SU-DHL-6 (cell line): ENCODE results near the gene NPHS1.

Source experiments
- H2AFZ ChIP-seq: fragments of 200-600 bp; sonication (generic); 2 replicates; pipeline ENCODE4 v1.6.1; 2014; ENCODE audit warnings: low read depth, mild to moderate bottlenecking, moderate library complexity, mixed read lengths, antibody characterized with exemption, low read length; ENCODE audit not compliant: severe bottlenecking
- H3F3A ChIP-seq: fragments of 200-600 bp; shearing (Covaris generic); 2 replicates; pipeline ENCODE4 v1.6.0; 2016; ENCODE audit warnings: antibody characterized with exemption, mild to moderate bottlenecking; ENCODE audit not compliant: insufficient read depth
- H3K27ac ChIP-seq: fragments of 200-600 bp; sonication (generic); 2 replicates; pipeline ENCODE4 v1.5.1; 2016; ENCODE audit warnings: low read depth, mild to moderate bottlenecking, low read length, moderate library complexity, mixed read lengths
- H3K27me3 ChIP-seq: fragments of 200-600 bp; sonication (generic), shearing (Covaris generic); 2 replicates; pipeline ENCODE4 v1.6.0; 2014; ENCODE audit warnings: mild to moderate bottlenecking, low read length
- H3K36me3 ChIP-seq: fragments of 200-600 bp; sonication (generic); 2 replicates; pipeline ENCODE4 v1.6.1; 2014; ENCODE audit warnings: mild to moderate bottlenecking, low read length, mixed read lengths
- H3K4me2 ChIP-seq: fragments of 300-600, 200-600 bp; shearing (Covaris generic), sonication (generic); 2 replicates; pipeline ENCODE4 v1.6.0; 2014; ENCODE audit warnings: low read length, low read depth, mild to moderate bottlenecking; ENCODE audit not compliant: poor library complexity, severe bottlenecking
- H3K4me3 ChIP-seq: fragments of 200-600 bp; sonication (generic); 2 replicates; pipeline ENCODE4 v1.5.1; 2014; ENCODE audit warnings: antibody characterized with exemption, low read length, mild to moderate bottlenecking, mixed read lengths; ENCODE audit not compliant: insufficient read depth, poor library complexity, severe bottlenecking
- H3K79me2 ChIP-seq: fragments of 200-600 bp; sonication (generic); 2 replicates; pipeline ENCODE4 v1.6.1; 2014; ENCODE audit warnings: mild to moderate bottlenecking, low read length, moderate library complexity; ENCODE audit not compliant: insufficient read depth
- H3K9ac ChIP-seq: fragments of 200-600 bp; sonication (generic); 2 replicates; pipeline ENCODE4 v1.7.0; 2014; ENCODE audit warnings: mild to moderate bottlenecking, low read length
- H3K9me2 ChIP-seq: fragments of 200-600 bp; sonication (generic); replicated peaks from 2 replicates; pipeline ENCODE4 v1.6.1; 2014; ENCODE audit warnings: low read length; ENCODE audit not compliant: insufficient read depth
- H3K9me3 ChIP-seq: fragments of 200-600 bp; sonication (generic); 2 replicates; pipeline ENCODE4 v1.6.1; 2014; ENCODE audit warnings: low read length, mixed read lengths; ENCODE audit not compliant: insufficient read depth
- H4K20me1 ChIP-seq: fragments of 200-600 bp; sonication (generic); 2 replicates; pipeline ENCODE4 v1.6.1; 2014; ENCODE audit warnings: low read depth, mild to moderate bottlenecking, antibody characterized with exemption, low read length, moderate library complexity, mixed read lengths
- CTCF ChIP-seq: fragments of 200-600 bp; sonication (generic); IDR thresholded peaks from one replicate; pipeline ENCODE4 v1.5.1; 2017; ENCODE audit warnings: antibody characterized with exemption, mild to moderate bottlenecking, low read length, moderate library complexity; ENCODE audit not compliant: insufficient read depth, poor library complexity, severe bottlenecking
- EZH2phosphoT487 ChIP-seq: fragments of 200-600 bp; sonication (generic), shearing (Covaris generic); conservative IDR thresholded peaks from 2 replicates; pipeline ENCODE4 v1.6.1; 2018; ENCODE audit warnings: mild to moderate bottlenecking, antibody characterized with exemption, low read length, moderate library complexity, mixed read lengths

NPHS1 gene

GRCh38 chr19:35813043-35813890 is 39.0 kb downstream of the NPHS1 start:
- H4K20me1 ChIP-seq: no peaks in the 10 kb centered on the region
- no peak overlapping the region for H3K4me2 ChIP-seq
- H3K27me3 ChIP-seq: no peaks in the 10 kb centered on the region
- H3K27ac ChIP-seq: no peak overlapping the region
- no peak for TF ChIP-seq EZH2phosphoT487
- no peak for TF ChIP-seq CTCF
- H3K9me3 ChIP-seq: no peaks in the 10 kb centered on the region
- H3K79me2 ChIP-seq: no peaks in the 10 kb centered on the region
- H3K9ac ChIP-seq: no peak overlapping the region
- H3K4me3 ChIP-seq: no peak overlapping the region
- no peaks in the 10 kb centered on the region for H3K36me3 ChIP-seq
- no peak overlapping the region for H2AFZ ChIP-seq
- no peaks in the 10 kb centered on the region for H3F3A ChIP-seq
- no peaks in the 10 kb centered on the region for H3K9me2 ChIP-seq

GRCh38 chr19:35812220-35813042 is 39.9 kb downstream of the NPHS1 start, which contains the start of gene PRODH2:
Gene PRODH2 (minus strand): TSS chr19:35812845. CDS start chr19:35812805, 40 bp downstream.
- H4K20me1 ChIP-seq: no peaks in the 10 kb centered on the region
- H3K4me2 ChIP-seq: no peak within 1 kb of the TSS
- H3K9me2 ChIP-seq: no peaks in the 10 kb centered on the region
- TF ChIP-seq CTCF: no peak
- H3K36me3 ChIP-seq: no peaks in the 10 kb centered on the region
- H3F3A ChIP-seq: no peaks in the 10 kb centered on the region
- H3K79me2 ChIP-seq: no peaks in the 10 kb centered on the region
- no peak within 1 kb of the TSS for H3K27ac ChIP-seq
- H3K9me3 ChIP-seq: no peaks in the 10 kb centered on the region
- H3K27me3 ChIP-seq: no peaks in the 10 kb centered on the region
- H3K9ac ChIP-seq: no peak within 1 kb of the TSS
- H2AFZ ChIP-seq: no peak within 1 kb of the TSS
- H3K4me3 ChIP-seq: no peak within 1 kb of the TSS

GRCh38 chr19:35811317-35812219 is 40.7 kb downstream of the NPHS1 start:
- Histone ChIP-seq H3K79me2 (no peaks in the 10 kb centered on the region), H2AFZ (no peak overlapping the region), H3K36me3 (no peaks in the 10 kb centered on the region), H3K27ac (no peak overlapping the region), H3K4me2 (no peak overlapping the region), H3F3A (no peaks in the 10 kb centered on the region), H3K9me3 (no peaks in the 10 kb centered on the region), H3K4me3 (no peak overlapping the region), H3K27me3 (no peaks in the 10 kb centered on the region), H4K20me1 (no peaks in the 10 kb centered on the region), H3K9me2 (no peaks in the 10 kb centered on the region), H3K9ac (no peak overlapping the region)
- no peak for TF ChIP-seq EZH2phosphoT487
